ENCODE results near the gene PTPA.

DNA sequence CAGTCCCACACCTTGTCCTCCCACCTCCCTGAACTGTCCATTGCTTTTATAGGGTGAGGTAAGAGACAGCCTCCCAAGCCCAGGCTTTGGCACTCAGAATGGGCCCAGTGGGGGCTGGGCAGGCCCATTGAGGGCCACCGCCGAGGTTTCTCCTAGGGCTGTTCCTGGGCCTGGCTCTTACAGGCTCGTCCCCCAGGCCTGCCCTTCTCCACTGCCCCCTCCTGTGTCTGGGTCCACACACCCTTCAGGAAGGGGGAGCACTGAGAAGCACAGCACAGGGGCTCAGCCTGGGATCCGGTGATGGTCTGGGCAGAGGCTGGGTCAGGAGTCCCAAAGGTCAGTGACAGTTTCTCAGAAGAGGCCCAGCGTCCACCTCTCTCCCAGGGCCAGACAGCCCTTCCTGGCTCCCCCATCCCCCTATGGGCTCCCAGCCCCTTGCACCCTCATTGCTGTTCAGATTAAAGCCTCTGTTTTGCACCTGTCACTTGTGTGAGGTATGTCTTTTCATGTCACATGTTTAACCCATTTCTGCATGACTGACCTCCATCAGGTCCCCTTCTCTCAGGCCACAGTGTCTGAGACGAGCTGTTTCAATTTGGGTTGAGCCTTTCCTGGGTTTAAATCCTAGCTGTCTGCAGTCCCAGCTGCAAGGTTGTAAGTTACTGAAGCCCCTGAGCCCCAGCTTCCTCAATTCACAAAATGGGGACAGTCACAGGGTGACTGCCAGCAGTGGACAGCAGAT lies 37.4 kb downstream of the PTPA start:
- TF ChIP-seq ARNTL (CRISPR knock-in tag; IDR thresholded peaks at IDR 0.05; ENCODE audit: borderline replicate concordance, low read depth): no peak
- TF ChIP-seq, protein P1, sequence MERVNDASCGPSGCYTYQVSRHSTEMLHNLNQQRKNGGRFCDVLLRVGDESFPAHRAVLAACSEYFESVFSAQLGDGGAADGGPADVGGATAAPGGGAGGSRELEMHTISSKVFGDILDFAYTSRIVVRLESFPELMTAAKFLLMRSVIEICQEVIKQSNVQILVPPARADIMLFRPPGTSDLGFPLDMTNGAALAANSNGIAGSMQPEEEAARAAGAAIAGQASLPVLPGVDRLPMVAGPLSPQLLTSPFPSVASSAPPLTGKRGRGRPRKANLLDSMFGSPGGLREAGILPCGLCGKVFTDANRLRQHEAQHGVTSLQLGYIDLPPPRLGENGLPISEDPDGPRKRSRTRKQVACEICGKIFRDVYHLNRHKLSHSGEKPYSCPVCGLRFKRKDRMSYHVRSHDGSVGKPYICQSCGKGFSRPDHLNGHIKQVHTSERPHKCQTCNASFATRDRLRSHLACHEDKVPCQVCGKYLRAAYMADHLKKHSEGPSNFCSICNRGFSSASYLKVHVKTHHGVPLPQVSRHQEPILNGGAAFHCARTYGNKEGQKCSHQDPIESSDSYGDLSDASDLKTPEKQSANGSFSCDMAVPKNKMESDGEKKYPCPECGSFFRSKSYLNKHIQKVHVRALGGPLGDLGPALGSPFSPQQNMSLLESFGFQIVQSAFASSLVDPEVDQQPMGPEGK (CRISPR knock-in tag; IDR thresholded peaks at IDR 0.05; ENCODE audit: borderline replicate concordance): no peak
- no peak for TF ChIP-seq ISL1 (CRISPR knock-in tag; IDR thresholded peaks at IDR 0.05)
- TF ChIP-seq, protein P2, sequence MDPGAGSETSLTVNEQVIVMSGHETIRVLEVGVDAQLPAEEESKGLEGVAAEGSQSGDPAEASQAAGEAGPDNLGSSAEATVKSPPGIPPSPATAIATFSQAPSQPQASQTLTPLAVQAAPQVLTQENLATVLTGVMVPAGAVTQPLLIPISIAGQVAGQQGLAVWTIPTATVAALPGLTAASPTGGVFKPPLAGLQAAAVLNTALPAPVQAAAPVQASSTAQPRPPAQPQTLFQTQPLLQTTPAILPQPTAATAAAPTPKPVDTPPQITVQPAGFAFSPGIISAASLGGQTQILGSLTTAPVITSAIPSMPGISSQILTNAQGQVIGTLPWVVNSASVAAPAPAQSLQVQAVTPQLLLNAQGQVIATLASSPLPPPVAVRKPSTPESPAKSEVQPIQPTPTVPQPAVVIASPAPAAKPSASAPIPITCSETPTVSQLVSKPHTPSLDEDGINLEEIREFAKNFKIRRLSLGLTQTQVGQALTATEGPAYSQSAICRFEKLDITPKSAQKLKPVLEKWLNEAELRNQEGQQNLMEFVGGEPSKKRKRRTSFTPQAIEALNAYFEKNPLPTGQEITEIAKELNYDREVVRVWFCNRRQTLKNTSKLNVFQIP (CRISPR knock-in tag; IDR thresholded peaks at IDR 0.05; ENCODE audit: borderline replicate concordance, low read depth): no peak

Measured in SK-N-SH treated with all-trans-retinoic acid at 6 μM for 48 hours (cell line).